Activated naive CD8-positive, alpha-beta T cell treated with anti-CD3 and anti-CD28 coated beads for 36 hours (primary cell): ENCODE data around the gene HIRA. TPM values are rescaled to one million over a fixed set of nuclear protein-coding genes. Genes with fewer than 3 reads are reported as not detected.
"Not testable (repeated sequence)": the region's sequence is repeated elsewhere in the genome, so short reads cannot be mapped to it uniquely, and the experiment has no call there.

Experiments
- DNase-seq: peaks from one replicate; pipeline ENCODE4 v3.0.0; 2021
- H3K27ac Mint-ChIP-seq: one replicate; pipeline ENCODE4 v1.8.0; 2022; ENCODE audit warnings: mild to moderate bottlenecking, moderate library complexity, mixed read lengths
- H3K27me3 Mint-ChIP-seq: one replicate; pipeline ENCODE4 v1.8.0; 2022; ENCODE audit warnings: mild to moderate bottlenecking, mixed read lengths
- H3K36me3 Mint-ChIP-seq: one replicate; pipeline ENCODE4 v1.8.0; 2021; ENCODE audit warnings: mild to moderate bottlenecking, mixed read lengths
- H3K4me1 Mint-ChIP-seq: one replicate; pipeline ENCODE4 v1.8.0; 2021; ENCODE audit warnings: mixed read lengths
- H3K4me3 Mint-ChIP-seq: one replicate; pipeline ENCODE4 v1.8.0; 2022; ENCODE audit warnings: mild to moderate bottlenecking, moderate library complexity, mixed read lengths
- H3K9me3 Mint-ChIP-seq: one replicate; pipeline ENCODE4 v1.8.0; 2022; ENCODE audit warnings: mixed read lengths
- total RNA-seq, 2 experiments: library from RNA; stranded (reverse); gene quantifications; one replicate each; pipeline ENCODE4 v1.2.3, GENCODE V29; 2021

HIRA gene
- total RNA-seq, 2 experiments from 2014 or later, result 42.9 to 47.6 TPM

GRCh38 chr22:19436444-19437161, 5.1 kb upstream of the HIRA start:
- H3K27me3 Mint-ChIP-seq, DNase-seq, H3K27ac Mint-ChIP-seq, H3K9me3 Mint-ChIP-seq, H3K4me3 Mint-ChIP-seq: not testable (repeated sequence)
- peaks cover 17% of the 10 kb centered on the region for H3K4me1 Mint-ChIP-seq
- peaks cover 35% of the 10 kb centered on the region for H3K36me3 Mint-ChIP-seq

- peaks cover 18% of the 10 kb centered on the region for H3K4me1 Mint-ChIP-seq
- H3K4me3 Mint-ChIP-seq, result no peak overlapping the region
- peaks cover 38% of the 10 kb centered on the region for H3K36me3 Mint-ChIP-seq
- no peak overlapping the region for H3K27ac Mint-ChIP-seq
- no peaks in the 10 kb centered on the region for H3K27me3 Mint-ChIP-seq
- no peak for DNase-seq
- H3K9me3 Mint-ChIP-seq, result no peaks in the 10 kb centered on the region
These were observed 3.5 kb upstream of the HIRA start for GRCh38 chr22:19434829-19435580.

GRCh38 chr22:19434401-19434800, 2.9 kb upstream of the HIRA start:
- Mint-ChIP-seq H3K4me1 (peaks cover 24% of the 10 kb centered on the region), H3K4me3 (peak overlapping the region; percentile 42), H3K9me3 (no peaks in the 10 kb centered on the region), H3K27ac (peak overlapping the region; percentile 48), H3K36me3 (peaks cover 42% of the 10 kb centered on the region), H3K27me3 (no peaks in the 10 kb centered on the region)
- no peak for DNase-seq

- Mint-ChIP-seq H3K4me1 (peaks cover 37% of the 10 kb centered on the region), H3K36me3 (peaks cover 49% of the 10 kb centered on the region), H3K9me3 (no peaks in the 10 kb centered on the region), H3K27me3 (no peaks in the 10 kb centered on the region), H3K4me3 (peak within 1 kb of the TSS; percentile 90), H3K27ac (peak within 1 kb of the TSS; percentile 92)
- peak; percentile 96 for DNase-seq
These were observed 759 bp upstream of the HIRA start, which contains the start of gene MRPL40 for GRCh38 chr22:19432133-19432851. Gene MRPL40, plus strand, starts transcription at chr22:19432545. Its CDS starts 10 bp downstream, at chr22:19432555.

- Mint-ChIP-seq H3K27ac (peak overlapping the region; percentile 79), H3K36me3 (peaks cover 48% of the 10 kb centered on the region), H3K4me3 (peak overlapping the region; percentile 84), H3K27me3 (no peaks in the 10 kb centered on the region), H3K9me3 (no peaks in the 10 kb centered on the region), H3K4me1 (peaks cover 42% of the 10 kb centered on the region)
- peak; percentile 34 for DNase-seq
These were observed 517 bp downstream of the HIRA start for GRCh38 chr22:19430890-19431541.

GRCh38 chr22:19429950-19430889, 1.3 kb downstream of the HIRA start:
- Mint-ChIP-seq H3K27ac (peak overlapping the region; percentile 79), H3K36me3 (peaks cover 46% of the 10 kb centered on the region), H3K9me3 (no peaks in the 10 kb centered on the region), H3K27me3 (no peaks in the 10 kb centered on the region), H3K4me3 (peak overlapping the region; percentile 84), H3K4me1 (peaks cover 41% of the 10 kb centered on the region)
- peak; percentile 12 for DNase-seq

GRCh38 chr22:19424186-19424500, 7.4 kb downstream of the HIRA start:
- Mint-ChIP-seq H3K4me1 (peaks cover 53% of the 10 kb centered on the region), H3K9me3 (no peaks in the 10 kb centered on the region), H3K27me3 (no peaks in the 10 kb centered on the region), H3K4me3 (no peak overlapping the region), H3K27ac (no peak overlapping the region), H3K36me3 (peaks cover 25% of the 10 kb centered on the region)
- no peak for DNase-seq

- H3K36me3 Mint-ChIP-seq, result peaks cover 21% of the 10 kb centered on the region
- DNase-seq, result no peak
- H3K27me3 Mint-ChIP-seq, result no peaks in the 10 kb centered on the region
- no peaks in the 10 kb centered on the region for H3K9me3 Mint-ChIP-seq
- no peak overlapping the region for H3K27ac Mint-ChIP-seq
- H3K4me3 Mint-ChIP-seq, result no peak overlapping the region
- peaks cover 47% of the 10 kb centered on the region for H3K4me1 Mint-ChIP-seq
These were observed 8.9 kb downstream of the HIRA start for GRCh38 chr22:19422440-19423301.

- no peak for DNase-seq
- Mint-ChIP-seq H3K27me3 (no peaks in the 10 kb centered on the region), H3K27ac (peak overlapping the region; percentile 81), H3K4me3 (peak overlapping the region; percentile 13), H3K9me3 (no peaks in the 10 kb centered on the region), H3K4me1 (peaks cover 41% of the 10 kb centered on the region), H3K36me3 (peaks cover 25% of the 10 kb centered on the region)
These were observed 11.2 kb downstream of the HIRA start for GRCh38 chr22:19420321-19420720.

- Mint-ChIP-seq H3K4me3 (peak overlapping the region; percentile 13), H3K4me1 (peaks cover 41% of the 10 kb centered on the region), H3K27me3 (no peaks in the 10 kb centered on the region), H3K36me3 (peaks cover 25% of the 10 kb centered on the region), H3K27ac (peak overlapping the region; percentile 81), H3K9me3 (no peaks in the 10 kb centered on the region)
- peak; percentile 40 for DNase-seq
These were observed 11.9 kb downstream of the HIRA start for GRCh38 chr22:19419464-19420178.

- Mint-ChIP-seq H3K27ac (peak overlapping the region; percentile 81), H3K4me3 (no peak overlapping the region), H3K9me3 (no peaks in the 10 kb centered on the region), H3K36me3 (peaks cover 25% of the 10 kb centered on the region), H3K4me1 (peaks cover 42% of the 10 kb centered on the region), H3K27me3 (no peaks in the 10 kb centered on the region)
- no peak for DNase-seq
These were observed 12.5 kb downstream of the HIRA start for GRCh38 chr22:19419086-19419463.

- Mint-ChIP-seq H3K36me3 (peaks cover 20% of the 10 kb centered on the region), H3K4me3 (no peak overlapping the region), H3K27ac (peak overlapping the region; percentile 14), H3K9me3 (no peaks in the 10 kb centered on the region), H3K27me3 (no peaks in the 10 kb centered on the region), H3K4me1 (peaks cover 16% of the 10 kb centered on the region)
- no peak for DNase-seq
These were observed 18.6 kb downstream of the HIRA start for GRCh38 chr22:19412923-19413322.

GRCh38 chr22:19412478-19412877, 19.1 kb downstream of the HIRA start:
- Mint-ChIP-seq H3K27ac (no peak overlapping the region), H3K4me1 (peaks cover 16% of the 10 kb centered on the region), H3K27me3 (no peaks in the 10 kb centered on the region), H3K36me3 (peaks cover 18% of the 10 kb centered on the region), H3K4me3 (no peak overlapping the region), H3K9me3 (no peaks in the 10 kb centered on the region)
- no peak for DNase-seq
